ENCODE results near the gene PRCP. TPM values are rescaled to one million over a fixed set of nuclear protein-coding genes. Genes with fewer than 3 reads are reported as not detected.

PRCP gene
- total and polyA plus RNA-seq, 2 donors from 2014 or later: 115 to 202 TPM

- Histone ChIP-seq H3K36me3 (ENCODE audit: control insufficient read depth in 2 of 3, insufficient read depth in 3 of 3, low read length in 3 of 3) (no peaks in the 10 kb centered on the region), H3K27me3 (ENCODE audit: control insufficient read depth, insufficient read depth, low read length) (no peaks in the 10 kb centered on the region), H3K9me3 (ENCODE audit: control insufficient read depth in 2 of 3, insufficient read depth in 1 of 3, low read length in 3 of 3) (no peaks in the 10 kb centered on the region), H3K9ac (ENCODE audit: low read length in 3 of 3) (no peak overlapping the region), H3K4me1 (ENCODE audit: control insufficient read depth in 2 of 3, insufficient read depth in 2 of 3, low read depth in 1 of 3, low read length in 3 of 3) (no peaks in the 10 kb centered on the region), H3K4me3 (ENCODE audit: low read length in 3 of 3) (no peak overlapping the region), H3K27ac (ENCODE audit: low read depth in 2 of 2, low read length in 2 of 2) (no peak overlapping the region)
- intact Hi-C loops (cut with DNase I): no loop called here
- no peak for FAIRE-seq
- TF ChIP-seq, protein P1, sequence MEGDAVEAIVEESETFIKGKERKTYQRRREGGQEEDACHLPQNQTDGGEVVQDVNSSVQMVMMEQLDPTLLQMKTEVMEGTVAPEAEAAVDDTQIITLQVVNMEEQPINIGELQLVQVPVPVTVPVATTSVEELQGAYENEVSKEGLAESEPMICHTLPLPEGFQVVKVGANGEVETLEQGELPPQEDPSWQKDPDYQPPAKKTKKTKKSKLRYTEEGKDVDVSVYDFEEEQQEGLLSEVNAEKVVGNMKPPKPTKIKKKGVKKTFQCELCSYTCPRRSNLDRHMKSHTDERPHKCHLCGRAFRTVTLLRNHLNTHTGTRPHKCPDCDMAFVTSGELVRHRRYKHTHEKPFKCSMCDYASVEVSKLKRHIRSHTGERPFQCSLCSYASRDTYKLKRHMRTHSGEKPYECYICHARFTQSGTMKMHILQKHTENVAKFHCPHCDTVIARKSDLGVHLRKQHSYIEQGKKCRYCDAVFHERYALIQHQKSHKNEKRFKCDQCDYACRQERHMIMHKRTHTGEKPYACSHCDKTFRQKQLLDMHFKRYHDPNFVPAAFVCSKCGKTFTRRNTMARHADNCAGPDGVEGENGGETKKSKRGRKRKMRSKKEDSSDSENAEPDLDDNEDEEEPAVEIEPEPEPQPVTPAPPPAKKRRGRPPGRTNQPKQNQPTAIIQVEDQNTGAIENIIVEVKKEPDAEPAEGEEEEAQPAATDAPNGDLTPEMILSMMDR (IDR thresholded peaks at IDR 0.05; ENCODE audit: borderline replicate concordance, extremely low read depth, insufficient read depth): no peak
- DNase-seq: no peak
These were observed 112.2 kb downstream of the PRCP start for GRCh38 chr11:82787981-82788380.

GRCh38 chr11:82786836-82787235 is 113.4 kb downstream of the PRCP start:
- TF ChIP-seq, protein P1 (IDR thresholded peaks at IDR 0.05; ENCODE audit: borderline replicate concordance, extremely low read depth, insufficient read depth): no peak

DNA sequence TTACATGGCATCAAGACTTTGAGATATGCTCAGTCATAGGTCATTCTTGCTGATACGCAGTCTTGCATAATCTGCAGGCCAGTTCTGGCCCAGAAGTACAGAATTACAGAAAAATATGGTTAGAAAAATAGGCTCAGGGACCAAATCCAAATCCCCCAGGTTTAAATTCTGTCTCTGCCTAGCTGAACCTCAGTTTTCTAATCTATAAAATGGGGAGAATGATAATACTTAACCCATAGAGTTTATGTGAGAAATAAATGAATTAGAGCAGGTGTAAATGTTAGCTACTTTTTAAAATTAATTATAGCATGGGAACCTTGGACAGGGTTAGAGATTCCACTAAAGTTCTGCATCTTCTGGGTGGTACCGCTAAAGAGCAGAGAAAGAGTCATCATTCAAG is 114.2 kb downstream of the PRCP start:
- Histone ChIP-seq H3K4me1 (ENCODE audit: control insufficient read depth in 2 of 3, insufficient read depth in 2 of 3, low read depth in 1 of 3, low read length in 3 of 3) (no peaks in the 10 kb centered on the region), H3K9me3 (ENCODE audit: control insufficient read depth in 2 of 3, insufficient read depth in 1 of 3, low read length in 3 of 3) (no peaks in the 10 kb centered on the region), H3K36me3 (ENCODE audit: control insufficient read depth in 2 of 3, insufficient read depth in 3 of 3, low read length in 3 of 3) (no peaks in the 10 kb centered on the region), H3K4me3 (ENCODE audit: low read length in 3 of 3) (no peak overlapping the region), H3K27ac (ENCODE audit: low read depth in 2 of 2, low read length in 2 of 2) (no peak overlapping the region), H3K9ac (ENCODE audit: low read length in 3 of 3) (no peak overlapping the region), H3K27me3 (ENCODE audit: control insufficient read depth, insufficient read depth, low read length) (no peaks in the 10 kb centered on the region)
- DNase-seq: no peak
- TF ChIP-seq, protein P1 (IDR thresholded peaks at IDR 0.05; ENCODE audit: borderline replicate concordance, extremely low read depth, insufficient read depth): no peak
- no peak for FAIRE-seq
- intact Hi-C loops (cut with DNase I): no loop called here

More at GRCh38 chr11:82786836-82787235, 113.4 kb downstream of the PRCP start:
- no peaks in the 10 kb centered on the region for H3K9me3 ChIP-seq (ENCODE audit: control insufficient read depth in 2 of 3, insufficient read depth in 1 of 3, low read length in 3 of 3)
- no peak overlapping the region for H3K9ac ChIP-seq (ENCODE audit: low read length in 3 of 3)
- H3K36me3 ChIP-seq (ENCODE audit: control insufficient read depth in 2 of 3, insufficient read depth in 3 of 3, low read length in 3 of 3): no peaks in the 10 kb centered on the region
- intact Hi-C loops (cut with DNase I): no loop called here
- H3K4me3 ChIP-seq (ENCODE audit: low read length in 3 of 3): no peak overlapping the region
- H3K27me3 ChIP-seq (ENCODE audit: control insufficient read depth, insufficient read depth, low read length): no peaks in the 10 kb centered on the region
- no peaks in the 10 kb centered on the region for H3K4me1 ChIP-seq (ENCODE audit: control insufficient read depth in 2 of 3, insufficient read depth in 2 of 3, low read depth in 1 of 3, low read length in 3 of 3)
- DNase-seq (no peak), FAIRE-seq (no peak)
- H3K27ac ChIP-seq (ENCODE audit: low read depth in 2 of 2, low read length in 2 of 2): no peak overlapping the region

- no peak for FAIRE-seq
These were observed 117.3 kb downstream of the PRCP start for GRCh38 chr11:82782825-82783374.

More at GRCh38 chr11:82782825-82783374, 117.3 kb downstream of the PRCP start:
- Histone ChIP-seq H3K27me3 (ENCODE audit: control insufficient read depth, insufficient read depth, low read length) (no peaks in the 10 kb centered on the region), H3K27ac (ENCODE audit: low read depth in 2 of 2, low read length in 2 of 2) (no peak overlapping the region), H3K4me3 (ENCODE audit: low read length in 3 of 3) (no peak overlapping the region), H3K36me3 (ENCODE audit: control insufficient read depth in 2 of 3, insufficient read depth in 3 of 3, low read length in 3 of 3) (no peaks in the 10 kb centered on the region), H3K9ac (ENCODE audit: low read length in 3 of 3) (no peak overlapping the region), H3K9me3 (ENCODE audit: control insufficient read depth in 2 of 3, insufficient read depth in 1 of 3, low read length in 3 of 3) (no peaks in the 10 kb centered on the region), H3K4me1 (ENCODE audit: control insufficient read depth in 2 of 3, insufficient read depth in 2 of 3, low read depth in 1 of 3, low read length in 3 of 3) (no peaks in the 10 kb centered on the region)
- no peak for DNase-seq
- TF ChIP-seq, protein P1 (IDR thresholded peaks at IDR 0.05; ENCODE audit: borderline replicate concordance, extremely low read depth, insufficient read depth): no peak
- intact Hi-C loops (cut with DNase I): no loop called here
